LNCAP (cell line): ENCODE measurements around the gene NDUFS8.

Experiments
- TF ChIP-seq, protein P1 (sequence below): fragments of 450-650 bp; IDR thresholded peaks from 2 replicates; pipeline ENCODE4 v1.5.1; 2017; ENCODE audit warnings: mild to moderate bottlenecking

Gene NDUFS8

DNA sequence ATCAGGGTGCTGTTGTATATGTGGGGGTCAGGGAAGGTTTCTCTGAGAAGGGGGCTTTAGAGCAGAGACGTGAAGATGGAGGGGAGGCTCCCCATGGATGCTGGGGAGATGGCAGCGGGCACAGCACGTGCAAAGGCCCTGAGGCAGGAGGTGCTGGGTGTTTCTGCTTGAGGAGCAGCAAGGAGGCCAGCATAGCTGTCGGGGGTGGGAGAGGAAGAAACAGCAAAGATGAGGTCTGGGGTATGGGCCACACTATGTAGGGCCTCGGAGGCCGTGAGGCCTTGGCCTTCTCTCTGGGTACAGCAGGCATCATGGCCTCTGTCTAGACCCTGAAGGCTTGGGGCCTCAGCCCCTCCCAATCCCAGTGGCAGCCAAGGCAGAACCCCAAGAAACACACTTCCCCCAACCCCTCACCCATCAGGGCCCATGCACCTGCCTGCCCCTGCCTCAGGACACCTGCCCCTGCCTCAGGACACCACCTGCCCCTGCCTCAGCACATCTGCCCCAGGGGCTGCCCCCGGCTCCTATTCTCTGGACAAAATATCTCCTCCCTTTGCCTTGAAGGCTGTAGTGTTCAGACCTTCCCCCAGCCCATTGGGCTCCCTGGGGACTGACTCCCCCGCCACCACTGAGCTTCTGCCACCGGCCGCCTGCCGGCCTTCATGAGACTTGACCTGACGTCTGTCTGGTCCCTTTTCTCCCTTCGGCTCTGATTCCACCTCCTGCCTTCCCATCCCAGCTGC, 14.1 kb upstream of the NDUFS8 start:
- TF ChIP-seq, protein P1, sequence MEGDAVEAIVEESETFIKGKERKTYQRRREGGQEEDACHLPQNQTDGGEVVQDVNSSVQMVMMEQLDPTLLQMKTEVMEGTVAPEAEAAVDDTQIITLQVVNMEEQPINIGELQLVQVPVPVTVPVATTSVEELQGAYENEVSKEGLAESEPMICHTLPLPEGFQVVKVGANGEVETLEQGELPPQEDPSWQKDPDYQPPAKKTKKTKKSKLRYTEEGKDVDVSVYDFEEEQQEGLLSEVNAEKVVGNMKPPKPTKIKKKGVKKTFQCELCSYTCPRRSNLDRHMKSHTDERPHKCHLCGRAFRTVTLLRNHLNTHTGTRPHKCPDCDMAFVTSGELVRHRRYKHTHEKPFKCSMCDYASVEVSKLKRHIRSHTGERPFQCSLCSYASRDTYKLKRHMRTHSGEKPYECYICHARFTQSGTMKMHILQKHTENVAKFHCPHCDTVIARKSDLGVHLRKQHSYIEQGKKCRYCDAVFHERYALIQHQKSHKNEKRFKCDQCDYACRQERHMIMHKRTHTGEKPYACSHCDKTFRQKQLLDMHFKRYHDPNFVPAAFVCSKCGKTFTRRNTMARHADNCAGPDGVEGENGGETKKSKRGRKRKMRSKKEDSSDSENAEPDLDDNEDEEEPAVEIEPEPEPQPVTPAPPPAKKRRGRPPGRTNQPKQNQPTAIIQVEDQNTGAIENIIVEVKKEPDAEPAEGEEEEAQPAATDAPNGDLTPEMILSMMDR, result no peak

DNA sequence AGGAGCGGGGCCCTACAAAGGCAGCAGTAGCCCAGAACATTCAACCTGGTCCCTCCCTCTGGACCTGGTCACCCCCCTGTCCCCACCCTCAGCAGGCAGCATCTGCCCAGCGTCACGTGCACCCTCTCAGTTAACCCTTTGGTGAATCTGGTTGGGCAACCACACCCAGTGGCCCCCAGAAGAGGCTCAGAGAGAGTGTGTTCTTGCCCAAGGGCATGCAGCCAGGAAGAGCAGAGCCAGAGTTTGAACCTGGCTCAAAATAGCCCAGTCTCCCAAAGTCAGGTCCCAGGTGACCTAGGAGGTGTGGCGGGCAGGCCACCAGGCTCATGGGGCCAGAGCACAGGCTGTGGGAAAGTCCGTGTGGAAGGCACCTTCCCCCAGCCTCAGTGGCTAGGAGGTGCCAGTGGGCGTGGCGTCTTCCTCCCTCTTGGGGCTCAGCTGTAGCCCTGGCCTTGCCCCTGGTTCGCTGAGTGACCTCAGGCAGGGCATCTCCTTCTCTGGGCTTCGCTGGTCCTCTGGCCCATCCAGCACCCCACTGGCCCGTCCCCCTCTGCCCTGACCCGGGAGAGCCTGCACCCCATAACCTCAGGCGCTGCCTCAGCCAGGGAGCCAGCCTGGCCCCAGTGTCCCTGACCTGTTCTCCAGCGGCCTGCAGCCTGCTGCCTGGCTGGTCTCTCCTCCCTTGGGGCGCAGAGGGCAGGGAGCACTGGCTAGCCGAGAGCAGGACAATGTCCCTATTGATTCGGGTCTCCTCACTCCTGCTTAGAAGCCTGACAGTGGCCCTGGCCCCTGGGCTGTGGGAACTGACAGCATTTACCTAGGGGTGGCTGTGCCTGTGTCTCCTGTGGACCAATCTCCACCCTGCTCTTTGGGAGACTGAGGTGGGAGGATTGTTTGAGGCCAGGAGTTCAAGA, 13.3 kb upstream of the NDUFS8 start:
- TF ChIP-seq, protein P1, result no peak

DNA sequence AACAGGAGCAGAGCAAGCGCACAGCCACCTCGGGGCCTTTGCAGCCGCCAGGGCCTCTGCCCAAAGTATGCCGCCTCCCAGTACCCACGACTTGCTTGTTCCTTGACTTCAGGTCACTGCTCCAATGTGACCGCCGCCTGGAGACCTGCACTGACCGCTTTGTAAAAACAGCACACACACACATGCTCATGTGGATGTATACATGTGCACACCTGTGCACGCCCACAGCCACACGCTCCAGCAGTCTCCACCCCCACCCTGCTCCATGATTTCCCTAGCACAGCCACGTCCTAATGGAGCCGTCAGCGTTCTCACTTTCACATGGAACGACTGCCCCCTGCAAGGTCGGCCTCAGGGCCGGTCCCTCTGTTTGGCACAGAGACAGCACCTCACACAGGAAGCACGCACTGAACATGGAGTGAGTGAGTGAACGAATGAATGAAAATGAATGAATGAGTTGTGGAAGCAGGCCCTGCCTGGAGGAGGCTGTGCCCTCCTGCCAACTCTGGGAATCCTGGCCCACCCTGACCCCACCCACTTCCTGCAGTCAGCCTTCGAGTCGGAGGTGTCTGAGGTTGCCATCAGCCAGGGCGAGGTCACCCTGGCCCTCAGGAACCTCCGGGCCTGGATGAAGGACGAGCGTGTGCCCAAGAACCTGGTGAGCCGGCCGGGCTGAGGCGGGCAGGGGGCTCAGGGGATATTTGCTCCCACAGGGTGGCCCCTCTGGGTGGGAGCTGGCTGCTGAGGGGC, 12.3 kb upstream of the NDUFS8 start:
- TF ChIP-seq, protein P1, result no peak

DNA sequence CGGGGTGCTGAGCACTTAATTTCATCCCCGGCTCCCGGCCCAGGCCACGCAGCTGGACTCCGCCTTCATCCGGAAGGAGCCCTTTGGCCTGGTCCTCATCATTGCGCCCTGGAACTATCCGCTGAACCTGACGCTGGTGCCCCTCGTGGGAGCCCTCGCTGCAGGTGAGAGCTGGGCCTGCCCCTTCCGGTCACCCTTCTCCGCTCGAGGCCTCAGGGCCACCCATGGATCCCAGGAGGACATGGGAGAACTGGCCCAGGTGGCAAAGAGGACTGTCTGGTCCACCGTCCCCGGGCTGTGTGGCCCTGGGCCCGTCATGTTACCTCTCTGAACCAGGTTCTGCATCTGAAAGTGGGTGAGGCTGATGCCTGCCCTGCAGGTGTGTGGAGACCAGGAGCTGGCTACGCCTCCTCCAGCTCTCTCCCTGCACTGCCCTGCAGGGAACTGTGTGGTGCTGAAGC, 11.7 kb upstream of the NDUFS8 start:
- TF ChIP-seq, protein P1, result no peak

DNA sequence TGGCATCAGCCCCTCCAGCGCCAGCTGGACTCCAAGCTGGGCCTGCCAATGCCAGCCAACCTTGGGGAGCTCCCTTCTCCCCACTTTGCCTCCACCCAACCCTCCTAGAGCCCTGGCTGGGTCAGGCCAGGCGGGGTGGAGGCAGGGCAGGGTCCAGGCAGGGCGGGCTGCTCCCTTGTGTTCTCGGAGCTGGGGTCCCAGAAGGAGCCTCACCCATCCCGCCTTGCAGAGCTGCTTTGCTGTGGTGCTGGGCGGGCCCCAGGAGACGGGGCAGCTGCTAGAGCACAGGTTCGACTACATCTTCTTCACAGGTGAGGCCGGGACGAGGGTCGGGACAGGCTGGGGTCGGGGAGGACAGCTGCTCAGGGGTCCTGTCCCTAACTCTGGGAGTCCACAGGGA, 11.0 kb upstream of the NDUFS8 start:
- TF ChIP-seq, protein P1, result no peak

DNA sequence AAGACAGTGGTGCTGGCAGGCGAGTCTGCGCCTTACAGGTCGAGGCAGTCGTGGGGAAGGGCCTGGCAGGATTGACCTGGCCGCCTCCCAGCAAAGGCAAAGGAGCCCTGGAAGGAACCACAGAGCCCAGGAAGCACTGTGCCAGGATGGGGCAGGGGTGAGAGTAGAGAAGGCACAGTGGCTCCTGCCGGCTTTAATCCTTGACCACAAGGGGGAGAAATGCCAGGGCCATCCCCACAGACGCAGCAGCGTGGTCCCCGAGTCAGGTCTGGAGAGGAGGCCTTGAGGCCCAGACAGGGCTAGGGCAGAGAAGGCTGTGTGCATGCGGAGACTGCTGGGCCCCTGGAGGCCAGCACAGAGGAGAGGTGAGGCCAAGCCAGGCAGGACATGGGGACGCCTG, 9.9 kb upstream of the NDUFS8 start:
- TF ChIP-seq, protein P1, result peak; percentile 57

DNA sequence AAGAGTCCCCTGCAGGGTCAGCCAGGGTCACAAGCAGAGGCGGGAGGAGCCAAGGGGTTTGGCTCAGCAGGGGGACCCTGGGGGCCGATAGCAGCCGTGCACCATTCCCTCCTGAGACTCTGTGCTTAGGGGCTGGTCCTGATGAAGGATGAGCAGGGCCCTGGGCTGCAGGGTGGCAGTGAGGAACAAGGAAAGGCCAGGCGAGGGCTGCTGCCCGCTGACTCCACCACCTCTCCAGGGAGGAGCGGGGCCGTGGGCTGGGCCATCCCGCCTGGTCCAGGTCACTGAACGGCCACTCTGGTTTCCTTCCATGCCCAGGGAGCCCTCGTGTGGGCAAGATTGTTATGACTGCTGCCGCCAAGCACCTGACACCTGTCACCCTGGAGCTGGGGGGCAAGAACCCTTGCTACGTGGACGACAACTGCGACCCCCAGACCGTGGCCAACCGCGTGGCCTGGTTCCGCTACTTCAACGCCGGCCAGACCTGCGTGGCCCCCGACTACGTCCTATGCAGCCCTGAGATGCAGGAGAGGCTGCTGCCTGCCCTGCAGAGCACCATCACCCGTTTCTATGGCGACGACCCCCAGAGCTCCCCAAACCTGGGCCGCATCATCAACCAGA, 9.2 kb upstream of the NDUFS8 start:
- TF ChIP-seq, protein P1, result peak; percentile 35
